Esophagus squamous epithelium (tissue), 5 donors: Measurements from ENCODE around the gene LAG3. TPM values are rescaled to one million over a fixed set of nuclear protein-coding genes. Genes with fewer than 3 reads are reported as not detected.

Source experiments
- DNase-seq: peaks from one replicate; lab custom pipeline; 2025; lab: John Stamatoyannopoulos, UW
- H3K27ac ChIP-seq, 4 donors: fragments of 200-600 bp; sonication (generic); one replicate each; pipeline ENCODE4 v1.5.1; 2016 to 2019; ENCODE audit warnings: mild to moderate bottlenecking in 1 of 4
- H3K27me3 ChIP-seq, 4 donors: fragments of 200-600 bp; sonication (generic); 1 replicate in 3 of 4; 2 replicates in 1 of 4; pipeline versions ENCODE4 v1.5.1 to v1.6.0; 2017 to 2021; ENCODE audit warnings: antibody characterized with exemption in 1 of 4
- H3K36me3 ChIP-seq, 3 donors: fragments of 200-600 bp; sonication (generic); one replicate each; pipeline ENCODE4 v1.5.1; 2016 to 2019
- H3K4me1 ChIP-seq, 3 donors: fragments of 200-600 bp; sonication (generic); one replicate each; pipeline ENCODE4 v1.5.1; 2017 to 2019
- H3K4me3 ChIP-seq, 4 donors: fragments of 200-600 bp; sonication (generic); 1 replicate in 3 of 4; 2 replicates in 1 of 4; pipeline ENCODE4 v1.5.1; 2016 to 2019; ENCODE audit warnings: mild to moderate bottlenecking in 2 of 4, moderate library complexity in 1 of 4
- H3K9me3 ChIP-seq, 3 donors: fragments of 200-600 bp; sonication (generic); one replicate each; pipeline ENCODE4 v1.5.1; 2016 to 2019
- POLR2A ChIP-seq, 4 donors: fragments of 450-650 bp; IDR thresholded peaks; one replicate each; pipeline ENCODE4 v1.6.1; 2017; ENCODE audit warnings: antibody characterized with exemption in 4 of 4, mild to moderate bottlenecking in 4 of 4, moderate library complexity in 3 of 4
- WGBS, 2 donors: methylation state at CpG; one replicate each; pipeline ENCODE4 v1.1.5; 2018; 5-methylcytosine and 5-hydroxymethylcytosine counted together
- intact Hi-C: fragments of 100-400 bp; cut with DNase I; formaldehyde crosslinking; loops from one replicate; pipeline ENCODE4 v1.15.0; 2022
- total RNA-seq, 4 donors: library from RNA; depleted of rRNA; stranded (reverse); fragments of >200 nt; gene quantifications; one replicate each; pipeline ENCODE4 v1.1.0, GENCODE V29; 2016
- TF ChIP-seq, protein P1 (sequence below), 6 experiments: fragments of 450-650 bp in 4 of 6; fragments of 200-600 bp in 2 of 6; sonication (generic) in 2 of 6; IDR thresholded peaks; one replicate each; pipeline ENCODE4 v1.5.1; 2016 to 2019; ENCODE audit warnings: antibody characterized with exemption in 6 of 6, mild to moderate bottlenecking in 4 of 6, moderate library complexity in 4 of 6
- donor health status: DM: yes; HTN: yes; CAD: no.

The LAG3 gene
- total RNA-seq, 4 donors from 2014 or later: 0.35 to 0.76 (median 0.50) TPM; not detected in 1

GRCh38 chr12:6827437-6827911, 55.2 kb downstream of the LAG3 start:
- TF ChIP-seq, protein P1, sequence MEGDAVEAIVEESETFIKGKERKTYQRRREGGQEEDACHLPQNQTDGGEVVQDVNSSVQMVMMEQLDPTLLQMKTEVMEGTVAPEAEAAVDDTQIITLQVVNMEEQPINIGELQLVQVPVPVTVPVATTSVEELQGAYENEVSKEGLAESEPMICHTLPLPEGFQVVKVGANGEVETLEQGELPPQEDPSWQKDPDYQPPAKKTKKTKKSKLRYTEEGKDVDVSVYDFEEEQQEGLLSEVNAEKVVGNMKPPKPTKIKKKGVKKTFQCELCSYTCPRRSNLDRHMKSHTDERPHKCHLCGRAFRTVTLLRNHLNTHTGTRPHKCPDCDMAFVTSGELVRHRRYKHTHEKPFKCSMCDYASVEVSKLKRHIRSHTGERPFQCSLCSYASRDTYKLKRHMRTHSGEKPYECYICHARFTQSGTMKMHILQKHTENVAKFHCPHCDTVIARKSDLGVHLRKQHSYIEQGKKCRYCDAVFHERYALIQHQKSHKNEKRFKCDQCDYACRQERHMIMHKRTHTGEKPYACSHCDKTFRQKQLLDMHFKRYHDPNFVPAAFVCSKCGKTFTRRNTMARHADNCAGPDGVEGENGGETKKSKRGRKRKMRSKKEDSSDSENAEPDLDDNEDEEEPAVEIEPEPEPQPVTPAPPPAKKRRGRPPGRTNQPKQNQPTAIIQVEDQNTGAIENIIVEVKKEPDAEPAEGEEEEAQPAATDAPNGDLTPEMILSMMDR (IDR thresholded peaks at IDR 0.05): no peak
- no peak for TF ChIP-seq POLR2A (IDR thresholded peaks at IDR 0.05)
- WGBS, 2 donors: 0 to 7% methylated on average over 3 to 6 of the region's 8 CpGs
- H3K4me3 ChIP-seq: peak overlapping the region in 2 of 4 donors; percentile 62 to 95

More at GRCh38 chr12:6827437-6827911, 55.2 kb downstream of the LAG3 start:
- Histone ChIP-seq H3K9me3 (no peaks in the 10 kb centered on the region), H3K4me1 (peaks cover 2 to 52% (median 11%) of the 10 kb centered on the region in 3 donors), H3K27ac (peak overlapping the region; percentile 9 to 63 (median 29)), H3K27me3 (peaks cover 0 to 79% (median 5%) of the 10 kb centered on the region in 4 donors), H3K36me3 (peaks cover 0 to 23% (median 0%) of the 10 kb centered on the region in 3 donors)
- intact Hi-C loops: loop anchor here (5.0 kb wide), 1 partner anchor 90 kb away; no protein-coding TSS in a partner anchor
- no peak for DNase-seq

Other genes starting within 250 kb of the LAG3 start
- gene GAPDH, start 238.0 kb upstream of the LAG3 start, total RNA-seq: 1,000 to 10,000 TPM; 2,526 to 4,151 (median 3,597) TPM
- gene IFFO1, start 216.5 kb upstream of the LAG3 start, total RNA-seq: 1 to 10 TPM in 3 of 4 donors, under 1 TPM in 1; 0.76 to 7.4 (median 2.7) TPM
- gene NOP2, start 204.2 kb upstream of the LAG3 start, total RNA-seq: 10 to 100 TPM; 36.0 to 51.9 (median 48.2) TPM
- 100 to 1,000 TPM; 116 to 165 (median 127) TPM for gene CHD4, start 165.1 kb upstream of the LAG3 start, total RNA-seq
- 10 to 100 TPM; 12.8 to 46.0 (median 17.4) TPM for gene LPAR5, start 136.6 kb upstream of the LAG3 start, total RNA-seq
- 1 to 10 TPM in 2 of 4 donors, under 1 TPM in 1, not detected in 1; 0.35 to 4.0 (median 3.2) TPM for gene ACRBP, start 125.1 kb upstream of the LAG3 start, total RNA-seq
- 10 to 100 TPM in 3 of 4 donors, 1 to 10 TPM in 1; 8.3 to 37.0 (median 26.9) TPM for gene ING4, start 109.4 kb upstream of the LAG3 start, total RNA-seq
- gene ZNF384, start 83.1 kb upstream of the LAG3 start, total RNA-seq: 10 to 100 TPM; 19.6 to 36.2 (median 26.8) TPM
- under 1 TPM in 2 of 4 donors, not detected in 2; 0.11 to 0.19 TPM for gene PIANP, start 71.7 kb upstream of the LAG3 start, total RNA-seq
- gene COPS7A, start 48.5 kb upstream of the LAG3 start, total RNA-seq: 10 to 100 TPM; 39.6 to 57.5 (median 49.1) TPM
- gene MLF2, start 19.4 kb upstream of the LAG3 start, total RNA-seq: 100 to 1,000 TPM; 158 to 170 (median 162) TPM
- gene PTMS, start 6.2 kb upstream of the LAG3 start, total RNA-seq: 100 to 1,000 TPM in 3 of 4 donors, 10 to 100 TPM in 1; 78.2 to 149 (median 123) TPM
- 10 to 100 TPM in 1 of 4 donors, 1 to 10 TPM in 3; 1.2 to 11.8 (median 5.0) TPM for gene CD4, start 17.0 kb downstream of the LAG3 start, total RNA-seq
- gene GPR162, start 49.3 kb downstream of the LAG3 start, total RNA-seq: 1 to 10 TPM in 3 of 4 donors, not detected in 1; 1.3 to 2.3 (median 1.5) TPM
- gene P3H3, start 55.9 kb downstream of the LAG3 start, total RNA-seq: 1 to 10 TPM; 2.6 to 6.6 (median 4.4) TPM
- gene GNB3, start 68.4 kb downstream of the LAG3 start, total RNA-seq: under 1 TPM in 1 of 4 donors, not detected in 3; 0.76 TPM
- 10 to 100 TPM in 3 of 4 donors, 1 to 10 TPM in 1; 5.9 to 20.0 (median 12.8) TPM for gene CDCA3, start 78.8 kb downstream of the LAG3 start, total RNA-seq
- gene USP5, start 79.6 kb downstream of the LAG3 start, total RNA-seq: 10 to 100 TPM; 50.6 to 60.0 (median 54.0) TPM
- 100 to 1,000 TPM; 547 to 938 (median 723) TPM for gene TPI1, start 95.0 kb downstream of the LAG3 start, total RNA-seq
- gene SPSB2, start 100.8 kb downstream of the LAG3 start, total RNA-seq: 10 to 100 TPM in 1 of 4 donors, 1 to 10 TPM in 3; 4.3 to 15.8 (median 7.9) TPM
- gene LRRC23, start 132.3 kb downstream of the LAG3 start, total RNA-seq: 1 to 10 TPM; 2.3 to 5.9 (median 4.8) TPM
- 1 to 10 TPM; 5.0 to 8.0 (median 5.5) TPM for gene ENO2, start 142.1 kb downstream of the LAG3 start, total RNA-seq
- 10 to 100 TPM; 12.2 to 28.8 (median 22.2) TPM for gene ATN1, start 155.4 kb downstream of the LAG3 start, total RNA-seq
- gene RNU7-1, start 171.3 kb downstream of the LAG3 start, total RNA-seq: not detected
- 100 to 1,000 TPM; 110 to 377 (median 156) TPM for gene C12orf57, start 171.5 kb downstream of the LAG3 start, total RNA-seq
- gene PTPN6, start 178.8 kb downstream of the LAG3 start, total RNA-seq: 10 to 100 TPM; 11.0 to 29.7 (median 21.5) TPM
- 100 to 1,000 TPM; 127 to 259 (median 241) TPM for gene PHB2, start 198.1 kb downstream of the LAG3 start, total RNA-seq
- gene EMG1, start 198.4 kb downstream of the LAG3 start, total RNA-seq: 10 to 100 TPM; 16.1 to 39.5 (median 36.2) TPM
- 10 to 100 TPM; 27.5 to 46.3 (median 32.7) TPM for gene LPCAT3, start 246.0 kb downstream of the LAG3 start, total RNA-seq